Measurements from ENCODE around the gene BCCIP. TPM values are rescaled to one million over a fixed set of nuclear protein-coding genes. Genes with fewer than 3 reads are reported as not detected.

The BCCIP gene
- total RNA-seq, 1 donor from 2014 or later: 30.9 TPM

- intact Hi-C loops (cut with DNase I): no loop called here
- Histone ChIP-seq H3K27ac (no peak overlapping the region), H3K9me3 (no peaks in the 10 kb centered on the region), H3K27me3 (no peaks in the 10 kb centered on the region), H3K4me3 (no peak overlapping the region), H3K4me1 (no peaks in the 10 kb centered on the region), H3K36me3 (peaks cover 0 to 29% of the 10 kb centered on the region in 2 donors)
- TF ChIP-seq CTCF (IDR thresholded peaks at IDR 0.05) (no peak), POLR2AphosphoS5 (IDR thresholded peaks at IDR 0.05; ENCODE audit: insufficient read depth in 1 of 2, low read depth in 1 of 2) (no peak), POLR2A (IDR thresholded peaks at IDR 0.05) (no peak)
- no peak for DNase-seq (ENCODE audit: extremely low spot score in 2 of 2)
Measured at GRCh38 chr10:125844751-125845221, 21.4 kb downstream of the BCCIP start.

DNA sequence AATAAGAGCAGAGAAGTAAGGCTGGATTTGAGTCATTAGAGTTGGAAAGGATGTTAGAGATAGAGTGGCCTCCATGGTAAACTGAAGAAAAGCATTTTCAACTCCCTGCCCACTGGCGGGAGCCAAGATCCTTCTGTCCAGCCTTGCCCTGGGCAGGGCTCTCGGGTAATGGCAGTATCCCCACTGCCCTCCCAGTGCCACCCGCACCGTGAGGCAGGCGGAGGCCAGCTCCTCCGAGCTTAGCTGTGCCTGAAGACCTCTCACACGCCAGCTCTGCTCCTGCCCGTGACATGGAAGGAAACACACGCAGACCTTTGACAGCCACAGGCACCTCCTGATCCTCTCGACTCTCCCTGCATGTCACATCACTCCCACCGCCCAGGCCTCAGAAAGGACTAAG, 22.3 kb downstream of the BCCIP start:
- DNase-seq (ENCODE audit: extremely low spot score in 2 of 2): no peak
- Histone ChIP-seq H3K27ac (no peak overlapping the region), H3K27me3 (no peaks in the 10 kb centered on the region), H3K9me3 (no peaks in the 10 kb centered on the region), H3K4me3 (no peak overlapping the region), H3K4me1 (no peaks in the 10 kb centered on the region), H3K36me3 (peaks cover 0 to 20% of the 10 kb centered on the region in 2 donors)
- intact Hi-C loops (cut with DNase I): no loop called here
- TF ChIP-seq POLR2A (IDR thresholded peaks at IDR 0.05) (no peak), CTCF (IDR thresholded peaks at IDR 0.05) (no peak), POLR2AphosphoS5 (IDR thresholded peaks at IDR 0.05; ENCODE audit: insufficient read depth in 1 of 2, low read depth in 1 of 2) (no peak)

DNA sequence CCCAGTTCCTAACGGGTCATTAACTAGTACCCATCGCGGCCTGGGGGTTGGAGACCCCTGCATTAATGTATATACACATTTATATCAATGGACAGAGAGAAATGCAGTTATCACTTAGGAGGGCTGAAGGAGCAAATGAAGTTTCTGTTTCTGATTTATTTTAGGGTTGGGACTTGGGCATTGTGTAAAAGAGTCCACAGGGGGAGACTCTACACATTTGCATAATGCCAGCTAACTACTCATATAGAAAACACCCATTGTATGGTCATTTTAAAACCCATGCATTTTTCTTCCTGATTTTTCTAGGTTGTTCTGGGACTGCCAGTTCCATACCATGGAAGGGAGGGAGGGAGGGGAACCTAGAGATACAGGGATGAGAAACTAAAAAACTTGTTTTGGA, 23.5 kb downstream of the BCCIP start:
- intact Hi-C loops (cut with DNase I): no loop called here
- H3K36me3 ChIP-seq: peaks cover 0 to 20% of the 10 kb centered on the region in 2 donors

DNA sequence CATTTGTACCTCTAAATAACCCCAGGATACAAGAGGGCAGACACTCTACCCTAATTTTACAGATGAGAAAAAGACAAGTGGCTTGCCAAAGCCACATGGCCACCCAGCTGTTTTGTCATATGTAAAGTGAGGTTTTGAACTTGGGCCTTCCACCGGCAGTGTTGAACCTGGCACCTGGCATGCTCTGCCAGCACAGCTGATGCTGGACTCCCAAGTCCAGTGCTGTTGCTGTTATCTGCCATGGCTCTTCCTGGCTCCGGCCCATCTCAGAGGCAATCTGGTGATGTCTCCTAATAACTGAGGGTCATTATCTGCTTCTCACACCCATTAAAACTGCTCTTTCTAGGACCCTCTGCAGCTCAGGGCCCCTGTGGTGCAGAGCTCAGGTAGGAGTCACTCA, 25.0 kb downstream of the BCCIP start:
- intact Hi-C loops (cut with DNase I): no loop called here
- Histone ChIP-seq H3K4me3 (no peak overlapping the region), H3K27ac (no peak overlapping the region), H3K36me3 (peaks cover 0 to 27% of the 10 kb centered on the region in 2 donors), H3K27me3 (no peaks in the 10 kb centered on the region), H3K4me1 (no peaks in the 10 kb centered on the region), H3K9me3 (no peaks in the 10 kb centered on the region)
- no peak for DNase-seq (ENCODE audit: extremely low spot score in 2 of 2)
- no peak for TF ChIP-seq POLR2AphosphoS5 (IDR thresholded peaks at IDR 0.05; ENCODE audit: insufficient read depth in 1 of 2, low read depth in 1 of 2)
- TF ChIP-seq POLR2A (IDR thresholded peaks at IDR 0.05): no peak
- no peak for TF ChIP-seq CTCF (IDR thresholded peaks at IDR 0.05)

More for the DNA sequence above, 23.5 kb downstream of the BCCIP start:
- H3K27ac ChIP-seq: no peak overlapping the region
- H3K9me3 ChIP-seq: no peaks in the 10 kb centered on the region
- no peaks in the 10 kb centered on the region for H3K4me1 ChIP-seq
- H3K27me3 ChIP-seq: no peaks in the 10 kb centered on the region
- DNase-seq (ENCODE audit: extremely low spot score in 2 of 2): no peak
- no peak overlapping the region for H3K4me3 ChIP-seq
- TF ChIP-seq POLR2AphosphoS5 (IDR thresholded peaks at IDR 0.05; ENCODE audit: insufficient read depth in 1 of 2, low read depth in 1 of 2): no peak
- no peak for TF ChIP-seq CTCF (IDR thresholded peaks at IDR 0.05)
- TF ChIP-seq POLR2A (IDR thresholded peaks at IDR 0.05): no peak

- Histone ChIP-seq H3K27me3 (no peaks in the 10 kb centered on the region), H3K4me1 (no peaks in the 10 kb centered on the region), H3K36me3 (peaks cover 0 to 27% of the 10 kb centered on the region in 2 donors), H3K27ac (no peak overlapping the region), H3K9me3 (no peaks in the 10 kb centered on the region), H3K4me3 (no peak overlapping the region)
- no peak for DNase-seq (ENCODE audit: extremely low spot score in 2 of 2)
- no peak for TF ChIP-seq POLR2AphosphoS5 (IDR thresholded peaks at IDR 0.05; ENCODE audit: insufficient read depth in 1 of 2, low read depth in 1 of 2)
- TF ChIP-seq CTCF (IDR thresholded peaks at IDR 0.05): no peak
- TF ChIP-seq POLR2A (IDR thresholded peaks at IDR 0.05): no peak
- intact Hi-C loops (cut with DNase I): no loop called here
Measured at GRCh38 chr10:125848857-125849256, 25.5 kb downstream of the BCCIP start.
